ENCODE measurements around the gene FNTB. TPM values are rescaled to one million over a fixed set of nuclear protein-coding genes. Genes with fewer than 3 reads are reported as not detected.

The FNTB gene
- total and polyA plus RNA-seq, 2 of the 8 experiments (the other 6 are each of a cell fraction or from before 2014, with no cell fraction given), result 16.0 to 20.7 TPM

GRCh38 chr14:64990296-64990695, 3.6 kb downstream of the FNTB start (continued):
- TF ChIP-seq, protein P1, sequence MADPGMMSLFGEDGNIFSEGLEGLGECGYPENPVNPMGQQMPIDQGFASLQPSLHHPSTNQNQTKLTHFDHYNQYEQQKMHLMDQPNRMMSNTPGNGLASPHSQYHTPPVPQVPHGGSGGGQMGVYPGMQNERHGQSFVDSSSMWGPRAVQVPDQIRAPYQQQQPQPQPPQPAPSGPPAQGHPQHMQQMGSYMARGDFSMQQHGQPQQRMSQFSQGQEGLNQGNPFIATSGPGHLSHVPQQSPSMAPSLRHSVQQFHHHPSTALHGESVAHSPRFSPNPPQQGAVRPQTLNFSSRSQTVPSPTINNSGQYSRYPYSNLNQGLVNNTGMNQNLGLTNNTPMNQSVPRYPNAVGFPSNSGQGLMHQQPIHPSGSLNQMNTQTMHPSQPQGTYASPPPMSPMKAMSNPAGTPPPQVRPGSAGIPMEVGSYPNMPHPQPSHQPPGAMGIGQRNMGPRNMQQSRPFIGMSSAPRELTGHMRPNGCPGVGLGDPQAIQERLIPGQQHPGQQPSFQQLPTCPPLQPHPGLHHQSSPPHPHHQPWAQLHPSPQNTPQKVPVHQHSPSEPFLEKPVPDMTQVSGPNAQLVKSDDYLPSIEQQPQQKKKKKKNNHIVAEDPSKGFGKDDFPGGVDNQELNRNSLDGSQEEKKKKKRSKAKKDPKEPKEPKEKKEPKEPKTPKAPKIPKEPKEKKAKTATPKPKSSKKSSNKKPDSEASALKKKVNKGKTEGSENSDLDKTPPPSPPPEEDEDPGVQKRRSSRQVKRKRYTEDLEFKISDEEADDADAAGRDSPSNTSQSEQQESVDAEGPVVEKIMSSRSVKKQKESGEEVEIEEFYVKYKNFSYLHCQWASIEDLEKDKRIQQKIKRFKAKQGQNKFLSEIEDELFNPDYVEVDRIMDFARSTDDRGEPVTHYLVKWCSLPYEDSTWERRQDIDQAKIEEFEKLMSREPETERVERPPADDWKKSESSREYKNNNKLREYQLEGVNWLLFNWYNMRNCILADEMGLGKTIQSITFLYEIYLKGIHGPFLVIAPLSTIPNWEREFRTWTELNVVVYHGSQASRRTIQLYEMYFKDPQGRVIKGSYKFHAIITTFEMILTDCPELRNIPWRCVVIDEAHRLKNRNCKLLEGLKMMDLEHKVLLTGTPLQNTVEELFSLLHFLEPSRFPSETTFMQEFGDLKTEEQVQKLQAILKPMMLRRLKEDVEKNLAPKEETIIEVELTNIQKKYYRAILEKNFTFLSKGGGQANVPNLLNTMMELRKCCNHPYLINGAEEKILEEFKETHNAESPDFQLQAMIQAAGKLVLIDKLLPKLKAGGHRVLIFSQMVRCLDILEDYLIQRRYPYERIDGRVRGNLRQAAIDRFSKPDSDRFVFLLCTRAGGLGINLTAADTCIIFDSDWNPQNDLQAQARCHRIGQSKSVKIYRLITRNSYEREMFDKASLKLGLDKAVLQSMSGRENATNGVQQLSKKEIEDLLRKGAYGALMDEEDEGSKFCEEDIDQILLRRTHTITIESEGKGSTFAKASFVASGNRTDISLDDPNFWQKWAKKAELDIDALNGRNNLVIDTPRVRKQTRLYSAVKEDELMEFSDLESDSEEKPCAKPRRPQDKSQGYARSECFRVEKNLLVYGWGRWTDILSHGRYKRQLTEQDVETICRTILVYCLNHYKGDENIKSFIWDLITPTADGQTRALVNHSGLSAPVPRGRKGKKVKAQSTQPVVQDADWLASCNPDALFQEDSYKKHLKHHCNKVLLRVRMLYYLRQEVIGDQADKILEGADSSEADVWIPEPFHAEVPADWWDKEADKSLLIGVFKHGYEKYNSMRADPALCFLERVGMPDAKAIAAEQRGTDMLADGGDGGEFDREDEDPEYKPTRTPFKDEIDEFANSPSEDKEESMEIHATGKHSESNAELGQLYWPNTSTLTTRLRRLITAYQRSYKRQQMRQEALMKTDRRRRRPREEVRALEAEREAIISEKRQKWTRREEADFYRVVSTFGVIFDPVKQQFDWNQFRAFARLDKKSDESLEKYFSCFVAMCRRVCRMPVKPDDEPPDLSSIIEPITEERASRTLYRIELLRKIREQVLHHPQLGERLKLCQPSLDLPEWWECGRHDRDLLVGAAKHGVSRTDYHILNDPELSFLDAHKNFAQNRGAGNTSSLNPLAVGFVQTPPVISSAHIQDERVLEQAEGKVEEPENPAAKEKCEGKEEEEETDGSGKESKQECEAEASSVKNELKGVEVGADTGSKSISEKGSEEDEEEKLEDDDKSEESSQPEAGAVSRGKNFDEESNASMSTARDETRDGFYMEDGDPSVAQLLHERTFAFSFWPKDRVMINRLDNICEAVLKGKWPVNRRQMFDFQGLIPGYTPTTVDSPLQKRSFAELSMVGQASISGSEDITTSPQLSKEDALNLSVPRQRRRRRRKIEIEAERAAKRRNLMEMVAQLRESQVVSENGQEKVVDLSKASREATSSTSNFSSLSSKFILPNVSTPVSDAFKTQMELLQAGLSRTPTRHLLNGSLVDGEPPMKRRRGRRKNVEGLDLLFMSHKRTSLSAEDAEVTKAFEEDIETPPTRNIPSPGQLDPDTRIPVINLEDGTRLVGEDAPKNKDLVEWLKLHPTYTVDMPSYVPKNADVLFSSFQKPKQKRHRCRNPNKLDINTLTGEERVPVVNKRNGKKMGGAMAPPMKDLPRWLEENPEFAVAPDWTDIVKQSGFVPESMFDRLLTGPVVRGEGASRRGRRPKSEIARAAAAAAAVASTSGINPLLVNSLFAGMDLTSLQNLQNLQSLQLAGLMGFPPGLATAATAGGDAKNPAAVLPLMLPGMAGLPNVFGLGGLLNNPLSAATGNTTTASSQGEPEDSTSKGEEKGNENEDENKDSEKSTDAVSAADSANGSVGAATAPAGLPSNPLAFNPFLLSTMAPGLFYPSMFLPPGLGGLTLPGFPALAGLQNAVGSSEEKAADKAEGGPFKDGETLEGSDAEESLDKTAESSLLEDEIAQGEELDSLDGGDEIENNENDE (IDR thresholded peaks at IDR 0.05; ENCODE audit: insufficient replicate concordance, low read length), result no peak
- TF ChIP-seq KDM4A (IDR thresholded peaks at IDR 0.05; ENCODE audit: low read depth, low read length, severe bottlenecking) (no peak), YY1 (IDR thresholded peaks at IDR 0.05; ENCODE audit: low read depth, low read length) (no peak), CHD1 (IDR thresholded peaks at IDR 0.05; ENCODE audit: low read depth, low read length) (no peak), SUZ12 (IDR thresholded peaks at IDR 0.05; ENCODE audit: low read length) (no peak), SIRT6 (IDR thresholded peaks at IDR 0.05; ENCODE audit: low read length) (no peak)
